Mucosa of rectum (tissue), 2 donors: ENCODE data around the gene GART.
"Not testable (repeated sequence)": the region's sequence is repeated elsewhere in the genome, so short reads cannot be mapped to it uniquely, and the experiment has no call there.

ENCODE experiments used
- H3K27ac ChIP-seq, 2 donors: one replicate each; pipeline ENCODE4 v1.7.0; 2013; ENCODE audit warnings: inconsistent platforms in 2 of 2, low read depth in 2 of 2, low read length in 2 of 2
- H3K27me3 ChIP-seq, 2 donors: one replicate each; pipeline ENCODE4 v1.7.0; 2013; ENCODE audit warnings: low read length in 2 of 2; ENCODE audit not compliant: control insufficient read depth in 2 of 2, insufficient read depth in 2 of 2
- H3K36me3 ChIP-seq, 2 donors: one replicate each; pipeline ENCODE4 v1.7.0; 2013; ENCODE audit warnings: low read length in 2 of 2; ENCODE audit not compliant: control insufficient read depth in 2 of 2, insufficient read depth in 2 of 2
- H3K4me1 ChIP-seq, 2 donors: one replicate each; pipeline ENCODE4 v1.7.0; 2013; ENCODE audit warnings: low read length in 2 of 2, mild to moderate bottlenecking in 1 of 2; ENCODE audit not compliant: control insufficient read depth in 2 of 2, insufficient read depth in 2 of 2
- H3K4me3 ChIP-seq, 2 donors: one replicate each; pipeline ENCODE4 v1.7.0; 2013; ENCODE audit warnings: low read length in 2 of 2
- H3K9ac ChIP-seq, 2 donors: one replicate each; pipeline ENCODE4 v1.7.0; 2013; ENCODE audit warnings: low read length in 2 of 2, low read depth in 1 of 2, mild to moderate bottlenecking in 1 of 2
- H3K9me3 ChIP-seq, 2 donors: one replicate each; pipeline ENCODE4 v1.7.0; 2013; ENCODE audit warnings: low read length in 2 of 2; ENCODE audit not compliant: control insufficient read depth in 2 of 2
- donor health status: healthy.
- donor health status: Normal muscosa, but diverticular disease.

The GART gene

DNA sequence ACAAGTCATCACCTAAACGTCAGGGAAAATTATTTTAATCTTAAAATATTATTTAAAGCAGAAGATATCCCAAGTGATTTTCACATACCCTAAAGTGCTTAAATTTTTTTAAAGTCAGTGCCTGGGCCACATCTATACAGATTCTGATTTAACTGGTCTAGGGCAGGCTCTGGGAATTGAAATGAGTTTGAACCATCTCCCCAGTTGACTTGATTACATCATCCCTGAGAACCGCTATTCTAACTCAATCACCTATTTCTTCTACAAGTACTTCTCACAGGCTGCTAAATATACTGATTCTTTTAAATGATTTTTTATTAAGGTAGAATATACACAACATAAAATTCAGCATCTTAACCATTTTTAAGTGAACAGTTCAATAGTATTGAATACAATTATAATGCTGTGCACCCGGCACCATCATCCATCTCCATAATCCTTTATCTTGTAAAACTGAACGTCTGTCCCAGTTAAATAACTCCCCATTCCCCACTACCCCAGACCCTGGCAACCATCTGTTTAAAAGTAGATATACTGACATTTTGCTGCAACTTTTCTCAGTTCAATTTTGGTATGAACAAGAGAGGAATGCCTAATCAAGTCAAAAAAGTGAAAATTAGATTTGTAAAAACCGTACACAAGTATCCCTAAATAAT is 19.5 kb downstream of the GART start:
- Histone ChIP-seq H3K9ac (no peak overlapping the region), H3K36me3 (peaks cover 15 to 27% of the 10 kb centered on the region in 2 donors), H3K27me3 (no peaks in the 10 kb centered on the region), H3K4me1 (no peaks in the 10 kb centered on the region), H3K4me3 (no peak overlapping the region), H3K27ac (no peak overlapping the region), H3K9me3 (no peaks in the 10 kb centered on the region)

DNA sequence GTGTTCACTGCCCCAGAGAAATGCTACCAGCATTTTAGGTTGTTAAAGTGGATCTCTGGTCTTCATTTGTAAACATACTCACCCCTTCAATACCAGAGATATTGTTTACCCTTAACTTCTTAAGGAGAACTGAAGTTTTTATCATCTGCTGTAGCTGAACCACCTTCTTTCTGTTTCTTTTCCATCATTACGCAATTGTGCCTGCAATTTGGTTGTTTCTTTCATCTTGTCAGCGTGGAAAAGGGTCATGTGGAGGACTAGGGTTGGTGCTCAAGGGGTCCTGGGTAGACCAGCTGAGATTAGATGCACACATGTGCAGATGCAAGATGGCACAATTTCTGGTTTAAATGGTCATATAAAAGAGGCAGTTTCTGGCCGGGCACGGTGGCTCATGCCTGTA is 23.0 kb downstream of the GART start:
- Histone ChIP-seq H3K4me3 (no peak overlapping the region), H3K9ac (no peak overlapping the region), H3K27me3 (no peaks in the 10 kb centered on the region), H3K9me3 (no peaks in the 10 kb centered on the region), H3K27ac (no peak overlapping the region), H3K4me1 (no peaks in the 10 kb centered on the region), H3K36me3 (peaks cover 37 to 41% of the 10 kb centered on the region in 2 donors)

GRCh38 chr21:33514229-33514628 is 27.7 kb downstream of the GART start:
- no peaks in the 10 kb centered on the region for H3K4me1 ChIP-seq

GRCh38 chr21:33512481-33512880 is 29.4 kb downstream of the GART start:
- Histone ChIP-seq H3K36me3 (peaks cover 46 to 53% of the 10 kb centered on the region in 2 donors), H3K27ac (no peak overlapping the region), H3K4me3 (no peak overlapping the region), H3K9ac (no peak overlapping the region), H3K4me1 (no peaks in the 10 kb centered on the region), H3K27me3 (no peaks in the 10 kb centered on the region), H3K9me3 (no peaks in the 10 kb centered on the region)

More at GRCh38 chr21:33514229-33514628, 27.7 kb downstream of the GART start:
- H3K27ac ChIP-seq: no peak overlapping the region
- no peaks in the 10 kb centered on the region for H3K9me3 ChIP-seq
- H3K4me3 ChIP-seq: no peak overlapping the region
- H3K36me3 ChIP-seq: peaks cover 50 to 52% of the 10 kb centered on the region in 2 donors
- no peak overlapping the region for H3K9ac ChIP-seq
- H3K27me3 ChIP-seq: no peaks in the 10 kb centered on the region

- H3K27ac ChIP-seq: no peak overlapping the region
- no peaks in the 10 kb centered on the region for H3K4me1 ChIP-seq
- H3K9ac ChIP-seq: no peak overlapping the region
- H3K9me3 ChIP-seq: no peaks in the 10 kb centered on the region
- H3K27me3 ChIP-seq: no peaks in the 10 kb centered on the region
- peaks cover 41 to 48% of the 10 kb centered on the region in 2 donors for H3K36me3 ChIP-seq
- H3K4me3 ChIP-seq: no peak overlapping the region
Observed at GRCh38 chr21:33511639-33512038, 30.3 kb downstream of the GART start.

DNA sequence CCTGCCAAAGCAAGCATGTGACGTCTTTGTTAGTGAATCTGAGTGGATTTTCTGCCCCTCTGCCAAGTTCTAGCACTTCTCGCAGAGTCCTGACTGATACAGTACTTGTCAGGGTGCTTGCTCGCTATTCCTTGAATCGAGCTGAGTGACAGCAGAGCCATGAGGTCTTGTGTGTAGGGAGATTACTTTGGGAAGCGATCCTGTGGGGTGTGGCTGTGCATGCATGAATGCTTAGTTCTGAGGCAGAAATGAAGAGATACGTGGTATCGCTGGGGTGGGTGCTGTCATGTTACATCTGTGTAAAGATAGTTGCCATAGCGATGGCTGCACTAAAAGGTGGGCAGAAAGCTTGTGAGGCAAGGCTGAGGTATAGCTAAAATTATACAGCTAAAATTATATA is 31.1 kb downstream of the GART start:
- H3K27me3 ChIP-seq: no peaks in the 10 kb centered on the region
- no peak overlapping the region for H3K27ac ChIP-seq
- peaks cover 37 to 43% of the 10 kb centered on the region in 2 donors for H3K36me3 ChIP-seq
- H3K9ac ChIP-seq: no peak overlapping the region
- H3K4me1 ChIP-seq: no peaks in the 10 kb centered on the region
- H3K9me3 ChIP-seq: no peaks in the 10 kb centered on the region
- no peak overlapping the region for H3K4me3 ChIP-seq

- H3K4me1 ChIP-seq, H3K4me3 ChIP-seq, H3K9ac ChIP-seq, H3K27me3 ChIP-seq, H3K27ac ChIP-seq, H3K9me3 ChIP-seq: not testable (repeated sequence)
- H3K36me3 ChIP-seq: peaks cover 35 to 43% of the 10 kb centered on the region in 2 donors
Observed at GRCh38 chr21:33507003-33507402, 34.9 kb downstream of the GART start.

- H3K36me3 ChIP-seq: peaks cover 26 to 37% of the 10 kb centered on the region in 2 donors
- H3K4me1 ChIP-seq: no peaks in the 10 kb centered on the region
- H3K4me3 ChIP-seq: no peak overlapping the region
- no peak overlapping the region for H3K9ac ChIP-seq
- no peaks in the 10 kb centered on the region for H3K9me3 ChIP-seq
- no peaks in the 10 kb centered on the region for H3K27me3 ChIP-seq
- H3K27ac ChIP-seq: no peak overlapping the region
Observed at GRCh38 chr21:33505833-33506232, 36.1 kb downstream of the GART start.

DNA sequence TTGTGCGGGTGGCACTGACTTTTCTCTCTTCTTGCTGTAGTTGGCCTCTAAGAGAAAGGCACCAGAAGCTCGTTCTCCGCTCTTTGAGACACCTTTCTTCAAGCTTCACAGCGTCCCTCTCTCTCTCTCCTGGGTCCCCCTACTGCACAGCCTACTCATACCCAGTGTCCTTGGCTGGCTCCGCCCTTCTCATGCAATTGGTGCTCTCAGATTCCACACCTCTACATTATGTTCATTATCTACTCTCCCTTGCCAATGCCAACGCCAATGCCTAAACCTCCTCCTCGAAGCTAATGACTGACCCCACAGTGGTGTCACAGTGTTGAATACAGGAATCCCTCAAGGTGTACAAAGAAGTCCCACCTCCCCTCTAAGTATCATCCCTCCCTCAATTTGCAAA is 45.6 kb downstream of the GART start:
- Histone ChIP-seq H3K4me1 (peaks cover 0 to 3% of the 10 kb centered on the region in 2 donors), H3K36me3 (no peaks in the 10 kb centered on the region), H3K27me3 (no peaks in the 10 kb centered on the region), H3K9me3 (no peaks in the 10 kb centered on the region), H3K4me3 (no peak overlapping the region), H3K9ac (no peak overlapping the region), H3K27ac (no peak overlapping the region)

DNA sequence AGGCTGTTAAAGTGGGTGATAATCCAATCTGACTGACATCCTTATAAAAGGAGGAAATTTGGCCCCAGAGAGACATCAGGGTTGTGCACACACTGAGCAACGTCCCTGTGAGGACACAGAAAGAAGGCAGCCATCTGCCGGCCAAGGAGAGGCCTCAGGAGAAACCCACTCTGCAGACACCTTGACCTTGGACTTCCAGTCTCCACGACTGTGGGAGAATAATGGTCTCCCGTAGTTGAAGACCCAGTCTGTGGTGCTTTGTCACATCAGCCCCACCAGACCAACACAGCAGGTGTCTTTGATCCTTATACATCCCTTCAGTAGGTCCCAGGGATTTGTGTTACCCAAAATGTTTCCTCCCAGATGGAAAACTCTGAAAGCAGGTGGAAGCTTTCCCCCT is 46.2 kb downstream of the GART start:
- no peak overlapping the region for H3K4me3 ChIP-seq
- no peaks in the 10 kb centered on the region for H3K36me3 ChIP-seq
- H3K27ac ChIP-seq: no peak overlapping the region
- peaks cover 0 to 8% of the 10 kb centered on the region in 2 donors for H3K4me1 ChIP-seq
- no peak overlapping the region for H3K9ac ChIP-seq
- no peaks in the 10 kb centered on the region for H3K27me3 ChIP-seq
- H3K9me3 ChIP-seq: no peaks in the 10 kb centered on the region
